C1 segment of cervical spinal cord (tissue), 14 donors: ENCODE results near the gene TMEM30A.

Source experiments
- DNase-seq, 14 donors: peaks; one replicate each; lab custom pipeline; 2025; lab: John Stamatoyannopoulos, UW

Gene TMEM30A

DNA sequence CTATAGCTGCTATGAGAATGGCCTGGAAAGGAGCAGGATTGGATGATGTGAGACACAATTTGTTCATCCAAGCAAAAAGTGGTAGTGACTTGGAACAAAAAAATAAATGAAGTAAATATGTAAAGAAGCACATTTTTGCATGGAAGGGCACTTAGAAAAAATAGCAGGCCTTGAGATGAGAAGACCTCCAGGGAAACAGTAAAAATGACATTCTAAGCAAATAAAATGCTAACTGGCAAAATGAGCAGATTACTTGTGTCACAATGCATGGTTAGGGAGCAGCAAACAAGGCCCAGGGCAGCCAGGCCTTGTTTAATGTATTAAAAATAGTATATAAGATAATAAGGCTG lies 21.2 kb downstream of the TMEM30A start:
- no peak for DNase-seq

- no peak for DNase-seq
Measured at GRCh38 chr6:75262716-75263400, 21.7 kb downstream of the TMEM30A start.

DNA sequence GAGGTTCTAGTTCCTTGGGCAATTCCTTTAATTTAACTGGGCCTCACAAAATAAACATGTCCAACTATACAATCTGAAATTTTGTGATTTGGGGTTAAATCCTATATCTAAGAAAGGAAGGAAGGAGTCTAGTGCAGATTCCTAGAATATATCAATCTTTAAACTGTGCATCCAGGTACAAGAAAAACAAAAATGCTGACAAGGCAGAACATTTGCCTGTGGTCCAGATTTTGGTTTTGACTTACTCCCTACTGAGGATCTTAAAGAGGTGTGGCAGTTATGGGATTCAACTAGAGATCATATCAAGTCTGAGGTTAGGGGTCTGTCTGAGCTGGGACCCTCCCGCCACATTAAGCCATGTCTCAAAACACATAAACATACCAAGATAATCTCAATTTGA lies 23.3 kb downstream of the TMEM30A start:
- DNase-seq = no peak

DNA sequence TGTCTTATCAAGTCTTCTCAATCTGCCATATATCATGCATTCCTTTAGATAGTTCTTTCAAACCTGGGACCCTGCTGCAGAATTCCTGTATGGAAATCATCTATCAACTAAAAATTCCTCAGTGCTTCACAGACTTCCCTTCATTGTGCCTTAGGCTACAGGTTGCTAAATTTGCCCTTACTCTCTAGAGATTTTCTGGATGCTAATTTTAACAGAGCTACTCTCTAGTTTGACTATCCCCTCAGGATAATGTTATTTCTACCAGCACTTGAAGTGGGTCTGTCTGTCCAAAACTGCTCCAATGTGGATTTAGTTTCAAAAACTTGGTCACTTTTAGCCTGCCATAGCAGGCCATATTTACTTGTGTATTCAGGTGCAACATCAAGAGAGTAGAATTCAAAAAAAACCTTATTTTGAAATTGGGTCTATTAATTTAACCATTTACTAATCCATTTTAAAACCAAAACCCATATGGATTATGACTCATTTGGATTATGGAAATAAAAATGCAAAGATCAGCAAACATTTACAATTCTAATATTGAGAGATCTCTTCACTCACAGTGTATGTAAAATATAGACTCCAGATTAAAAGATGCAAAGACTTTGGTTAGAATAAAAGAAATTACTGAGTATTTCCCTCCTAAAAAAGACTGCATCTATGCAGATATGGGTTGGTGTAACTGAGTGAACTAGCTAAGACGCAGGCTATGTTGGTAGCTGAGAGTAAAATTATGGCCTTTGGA lies 27.1 kb downstream of the TMEM30A start:
- no peak for DNase-seq

- no peak for DNase-seq
Measured at GRCh38 chr6:75250552-75250951, 34.0 kb downstream of the TMEM30A start.

DNA sequence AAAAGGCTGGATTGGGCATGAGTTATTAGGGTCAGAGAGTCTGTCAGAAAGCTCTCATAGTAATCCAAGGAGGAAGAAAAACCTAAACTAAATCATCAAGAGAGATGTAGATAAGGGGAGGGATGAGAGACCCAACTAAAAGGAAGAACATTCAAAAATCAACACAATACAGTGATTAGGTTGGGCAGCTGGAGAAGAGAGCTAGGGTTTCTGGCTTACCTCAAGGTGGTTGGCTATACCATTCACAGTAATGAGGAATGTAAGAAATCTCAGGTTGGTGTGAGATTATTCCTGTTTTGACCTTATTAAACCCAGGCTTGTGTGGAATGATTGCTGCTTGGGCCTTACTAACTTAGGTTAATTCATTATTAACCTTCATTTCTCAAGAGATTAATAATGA lies 34.8 kb downstream of the TMEM30A start:
- DNase-seq = no peak

GRCh38 chr6:75246386-75246785 lies 38.2 kb downstream of the TMEM30A start:
- no peak for DNase-seq

DNA sequence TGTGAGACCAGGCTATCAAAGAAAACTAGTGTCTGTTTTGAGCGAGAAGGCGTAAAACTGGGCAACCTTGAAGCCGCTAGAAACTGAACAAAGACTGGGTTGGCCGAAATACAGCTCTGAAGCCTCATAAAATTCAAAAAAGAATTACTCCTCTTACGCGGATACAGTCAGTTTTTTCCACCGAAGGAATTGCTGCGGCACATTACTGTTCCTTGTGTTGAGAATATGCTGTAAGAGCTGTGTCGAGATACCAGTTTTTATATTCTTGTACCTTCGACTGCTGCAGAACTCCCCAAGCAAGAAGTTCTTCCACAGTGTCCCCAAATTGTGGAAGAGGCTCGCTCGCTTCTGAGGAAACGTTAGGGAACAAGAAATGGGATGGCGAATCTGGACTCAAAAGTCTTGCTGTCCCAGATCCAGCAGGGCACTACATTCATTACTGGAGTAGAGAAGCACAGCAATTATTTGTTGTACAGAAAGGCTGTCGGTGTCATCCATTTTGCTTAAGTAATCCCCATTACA lies 40.5 kb downstream of the TMEM30A start:
- DNase-seq = peak in 4 of 14 donors; percentile 19 to 70 (median 56)

DNA sequence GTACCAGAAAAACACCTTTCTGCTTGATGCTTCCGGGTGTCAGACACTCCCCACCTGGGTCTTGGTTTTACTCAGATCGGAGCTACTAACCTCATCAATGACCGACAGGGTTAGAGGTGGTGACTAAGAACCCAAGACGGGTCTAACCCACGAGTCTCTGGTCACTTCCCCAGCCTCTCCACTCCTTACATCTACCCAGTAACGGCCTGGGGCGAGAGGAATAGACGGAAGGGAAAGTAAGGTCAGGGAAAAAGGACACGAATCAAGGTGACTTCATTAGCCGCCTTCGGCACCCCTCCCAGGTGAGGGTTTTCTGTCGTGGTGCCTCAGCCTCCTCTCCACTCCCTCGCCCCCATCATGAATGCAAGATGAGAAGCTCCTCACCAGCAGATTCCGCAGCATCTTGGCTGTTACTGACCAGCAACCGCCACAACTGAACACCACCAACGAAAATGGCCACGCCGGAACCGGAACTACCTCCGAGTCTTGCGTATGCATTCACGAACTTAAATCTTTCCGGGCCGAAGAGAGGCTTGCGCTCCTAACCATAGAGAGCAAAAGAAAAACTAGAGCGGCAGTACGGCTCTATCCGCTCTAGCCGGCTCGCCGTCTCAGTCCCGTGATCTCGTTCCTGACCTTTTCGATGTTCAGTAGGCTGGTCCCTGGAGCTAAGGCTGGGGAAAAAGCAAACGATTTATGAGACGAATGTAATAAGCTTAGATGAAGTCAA lies 41.1 kb downstream of the TMEM30A start, which contains the start of gene COX7A2:
TSS of gene COX7A2 (minus strand) at position 469 of the 730 bp plus-strand sequence. CDS start at position 402, 67 bp downstream.
- peak; percentile 25 to 97 (median 88) for DNase-seq

GRCh38 chr6:75236630-75237029 lies 48.0 kb downstream of the TMEM30A start:
- no peak for DNase-seq

DNA sequence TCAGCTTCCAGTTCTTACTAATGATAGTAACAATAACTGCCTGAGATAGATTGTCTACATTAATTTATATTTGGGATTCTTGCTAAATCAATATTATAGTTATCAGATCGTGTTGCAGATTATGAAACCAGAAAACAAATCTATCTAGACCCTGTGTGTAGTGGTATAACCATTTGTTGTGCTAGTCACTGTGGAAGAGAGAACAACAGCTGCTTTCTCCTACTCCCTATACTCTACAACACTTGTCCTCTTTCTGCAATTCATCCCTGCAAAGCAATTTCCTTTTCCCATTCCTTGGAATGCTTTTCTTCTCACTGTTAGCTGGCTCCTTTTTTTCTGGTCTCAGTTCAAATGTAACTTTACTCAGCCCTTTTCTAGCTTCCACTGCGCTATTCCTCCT lies 49.3 kb downstream of the TMEM30A start:
- no peak for DNase-seq

DNA sequence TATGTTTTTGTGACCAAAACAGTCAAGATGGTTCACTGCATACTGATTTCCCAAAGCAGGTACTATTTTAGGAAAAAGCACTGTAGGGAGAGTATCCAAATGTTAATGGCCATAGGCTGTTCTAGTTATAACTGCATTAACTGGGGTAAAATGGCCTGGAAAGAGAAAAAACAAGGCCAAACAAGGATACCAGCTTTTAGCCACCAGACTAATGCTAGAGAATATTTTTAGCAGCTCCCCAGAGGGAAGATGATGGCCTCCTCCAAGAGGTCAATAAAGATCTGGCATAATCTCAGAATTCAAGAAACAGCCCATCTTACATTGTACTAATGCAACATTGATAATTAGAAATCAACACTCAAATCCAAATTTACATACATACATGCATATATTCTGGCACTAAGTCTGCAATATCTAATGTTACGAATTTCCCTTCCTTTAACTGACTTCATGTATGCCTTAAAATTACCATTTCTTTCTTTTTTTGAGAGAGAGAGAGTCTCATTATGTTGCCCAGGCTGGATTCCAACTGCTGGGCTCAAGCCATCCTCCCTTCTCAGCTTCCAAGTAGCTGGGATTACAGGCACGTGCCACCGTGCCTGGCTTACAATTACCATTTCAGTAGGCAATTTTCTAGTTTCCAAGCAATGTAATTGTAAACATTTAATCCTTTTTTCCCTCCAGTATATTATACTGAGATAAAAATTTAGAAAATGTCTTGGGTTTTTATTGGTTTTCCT lies 50.3 kb downstream of the TMEM30A start:
- DNase-seq = peak in 3 of 14 donors; percentile 8 to 68 (median 9)

DNA sequence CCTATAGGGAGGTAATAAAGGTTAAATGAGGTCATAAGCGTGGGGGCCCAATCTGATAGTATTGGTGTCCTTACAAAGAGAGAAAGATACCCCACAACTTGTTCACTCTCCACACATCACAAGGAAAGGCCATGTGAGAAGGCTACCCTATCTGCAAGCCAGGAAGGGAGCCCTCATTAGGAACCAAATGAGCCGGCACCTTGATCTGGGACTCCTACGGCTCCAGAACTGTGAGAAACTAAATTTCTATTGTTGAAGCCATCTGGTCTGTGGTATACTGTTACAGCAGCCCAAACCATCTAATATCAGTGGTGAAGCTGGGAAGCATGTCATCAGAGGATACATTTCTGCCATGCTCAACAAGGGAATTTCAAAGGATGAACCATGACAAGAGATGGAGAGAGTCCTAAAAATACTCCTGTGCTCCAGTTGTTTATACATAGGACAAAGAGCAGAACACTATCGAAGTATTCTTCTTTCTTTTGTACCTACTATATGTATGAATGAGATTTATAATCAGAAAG lies 51.4 kb downstream of the TMEM30A start:
- DNase-seq = no peak

DNA sequence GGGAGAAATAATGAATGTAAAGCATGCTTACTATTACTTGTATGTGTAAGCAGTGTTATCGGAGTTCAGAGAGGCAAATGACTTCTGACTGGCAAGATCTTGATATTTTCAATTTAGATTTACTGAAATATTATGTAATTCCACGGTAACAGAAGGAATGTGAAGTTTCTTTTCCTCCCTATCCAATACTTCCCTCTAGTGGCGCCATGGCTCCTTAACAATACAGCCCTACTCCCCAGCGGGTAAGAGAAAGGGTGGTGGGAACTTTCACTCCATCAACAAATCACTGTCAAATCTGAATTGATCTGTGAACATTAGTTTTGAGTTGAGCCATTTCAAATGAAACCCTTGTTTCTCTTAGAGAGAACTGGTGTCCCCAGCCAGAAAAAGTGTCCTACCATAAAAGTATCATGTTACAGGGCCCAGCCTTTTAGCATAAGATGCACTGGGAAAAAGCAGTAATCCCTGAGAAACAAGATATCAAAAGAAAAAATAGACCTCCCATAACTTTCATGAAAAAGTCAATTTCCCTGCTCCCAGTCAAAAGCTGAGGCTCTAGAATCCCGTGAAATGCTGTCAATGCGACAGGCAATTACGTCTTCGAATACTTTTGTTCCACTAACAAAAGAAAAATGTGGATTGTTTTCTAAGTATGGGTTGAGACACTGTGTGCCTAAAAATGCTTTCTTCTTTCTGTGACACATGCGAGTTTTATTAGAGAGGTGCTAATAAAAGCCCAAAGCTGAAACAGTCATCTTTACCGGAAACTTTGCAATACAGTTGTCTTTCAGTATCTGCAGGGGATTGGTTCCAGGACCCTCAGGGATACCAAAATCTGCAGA lies 53.9 kb downstream of the TMEM30A start:
- DNase-seq = peak in 1 of 14 donors; percentile 4

GRCh38 chr6:75224303-75224926 lies 60.2 kb downstream of the TMEM30A start:
- no peak for DNase-seq

- no peak for DNase-seq
Measured at GRCh38 chr6:75223428-75223827, 61.2 kb downstream of the TMEM30A start.

DNA sequence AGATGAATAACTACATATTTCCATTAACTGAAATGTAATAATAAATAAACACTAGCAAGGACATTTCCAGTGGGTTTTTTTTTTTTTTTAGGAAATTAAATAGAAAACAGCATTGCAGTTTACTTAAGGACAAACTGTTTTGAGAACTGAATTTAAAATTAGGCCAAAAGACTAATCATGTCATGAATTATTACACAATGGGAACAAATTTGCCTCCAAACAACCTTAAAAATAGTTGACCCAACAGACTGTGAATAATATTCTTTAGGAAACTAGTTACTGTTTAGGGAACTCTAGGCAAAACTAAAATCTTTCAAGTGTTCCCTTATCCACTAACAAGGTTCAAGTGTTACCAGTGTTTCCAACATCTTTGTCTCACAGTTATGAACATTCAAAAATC lies 62.3 kb downstream of the TMEM30A start:
- no peak for DNase-seq

DNA sequence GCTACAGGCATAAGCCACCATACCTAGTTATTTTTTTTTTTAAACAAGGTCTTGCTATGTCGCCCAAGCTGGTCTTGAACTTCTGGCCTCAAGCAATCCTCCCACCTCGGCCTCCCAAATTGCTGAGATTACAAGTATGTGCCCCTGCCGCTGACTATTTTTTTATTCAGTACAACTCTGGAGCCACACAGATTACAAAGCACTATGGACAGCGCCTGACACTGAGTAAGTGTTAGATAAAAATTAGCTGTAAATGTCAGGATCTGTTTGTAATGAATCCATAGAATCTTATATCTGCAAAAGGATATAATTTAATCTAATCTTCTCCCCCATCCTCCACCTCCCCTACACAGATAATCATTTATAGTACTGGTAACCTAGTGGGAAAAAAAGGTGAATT lies 63.5 kb downstream of the TMEM30A start:
- DNase-seq = no peak

GRCh38 chr6:75220357-75220756 lies 64.2 kb downstream of the TMEM30A start:
- DNase-seq = no peak

DNA sequence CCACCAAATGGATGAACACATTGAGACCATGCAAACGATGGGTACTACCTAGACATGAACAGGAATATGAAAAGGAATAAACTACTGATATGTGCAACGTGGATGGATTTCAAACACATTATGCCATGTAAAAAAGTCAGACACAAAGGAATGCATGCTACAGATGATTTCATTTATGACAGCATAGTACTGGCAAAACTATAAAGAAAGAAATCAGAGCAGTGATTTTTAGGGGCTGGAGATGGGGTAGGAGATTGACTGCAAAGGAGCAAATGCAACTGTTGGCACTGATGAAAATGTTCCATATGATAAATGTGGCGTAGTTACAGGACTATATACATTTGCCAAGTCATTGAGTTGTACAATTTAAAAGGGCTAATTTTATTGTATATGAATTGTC lies 65.3 kb downstream of the TMEM30A start:
- no peak for DNase-seq
